Measurements from ENCODE around the gene MYO15A.

MYO15A gene

GRCh38 chr17:18146980-18147379 lies 38.4 kb downstream of the MYO15A start:
- TF ChIP-seq YY1 (IDR thresholded peaks at IDR 0.05; ENCODE audit: insufficient read depth, insufficient read length), result no peak
- TF ChIP-seq ZNF274 (IDR thresholded peaks at IDR 0.05; ENCODE audit: low read depth, low read length), result no peak
- no peak for TF ChIP-seq SUZ12 (IDR thresholded peaks at IDR 0.05; ENCODE audit: extremely low read depth, insufficient read depth, insufficient read length)
- Histone ChIP-seq H3K9me3 (ENCODE audit: insufficient read depth, low read length) (no peaks in the 10 kb centered on the region), H3K4me1 (ENCODE audit: insufficient read depth, insufficient read length) (peaks cover 10% of the 10 kb centered on the region), H3K36me3 (ENCODE audit: insufficient read depth, insufficient read length, low read length) (no peaks in the 10 kb centered on the region), H3K27me3 (ENCODE audit: insufficient read depth, insufficient read length) (no peaks in the 10 kb centered on the region), H3K4me3 (ENCODE audit: insufficient read length, low read depth) (no peak overlapping the region), H3K9ac (ENCODE audit: insufficient read length, low read depth) (no peak overlapping the region)
- no peak for DNase-seq (ENCODE audit: low read depth, low spot score)

GRCh38 chr17:18148586-18148985 lies 40.0 kb downstream of the MYO15A start:
- Histone ChIP-seq H3K9ac (ENCODE audit: insufficient read length, low read depth) (no peak overlapping the region), H3K4me1 (ENCODE audit: insufficient read depth, insufficient read length) (peaks cover 4% of the 10 kb centered on the region), H3K36me3 (ENCODE audit: insufficient read depth, insufficient read length, low read length) (no peaks in the 10 kb centered on the region), H3K27me3 (ENCODE audit: insufficient read depth, insufficient read length) (no peaks in the 10 kb centered on the region), H3K9me3 (ENCODE audit: insufficient read depth, low read length) (no peaks in the 10 kb centered on the region), H3K4me3 (ENCODE audit: insufficient read length, low read depth) (no peak overlapping the region)
- DNase-seq (ENCODE audit: low read depth, low spot score), result no peak
- no peak for TF ChIP-seq YY1 (IDR thresholded peaks at IDR 0.05; ENCODE audit: insufficient read depth, insufficient read length)
- TF ChIP-seq SUZ12 (IDR thresholded peaks at IDR 0.05; ENCODE audit: extremely low read depth, insufficient read depth, insufficient read length), result no peak
- TF ChIP-seq ZNF274 (IDR thresholded peaks at IDR 0.05; ENCODE audit: low read depth, low read length), result no peak

DNA sequence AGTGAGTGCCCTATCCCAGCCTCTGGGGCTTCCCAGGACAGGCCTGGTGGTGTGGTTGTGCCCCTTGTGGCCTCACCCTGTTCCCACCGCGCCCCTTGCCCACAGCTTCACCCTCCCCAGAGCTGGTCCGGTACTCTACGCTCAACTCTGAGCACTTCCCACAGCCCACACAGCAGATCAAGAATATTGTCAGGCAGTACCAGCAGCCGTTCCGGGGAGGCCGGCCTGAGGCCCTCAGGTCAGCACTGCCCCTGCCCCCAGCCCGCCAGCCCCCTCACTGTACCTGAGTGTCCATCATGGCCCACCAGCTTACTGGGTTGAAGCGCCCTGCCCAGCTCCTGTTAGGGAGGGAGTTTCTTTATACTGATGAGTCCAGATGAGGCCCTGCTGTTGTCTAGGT lies 42.7 kb downstream of the MYO15A start:
- Histone ChIP-seq H3K27me3 (ENCODE audit: insufficient read depth, insufficient read length) (no peaks in the 10 kb centered on the region), H3K36me3 (ENCODE audit: insufficient read depth, insufficient read length, low read length) (no peaks in the 10 kb centered on the region), H3K9me3 (ENCODE audit: insufficient read depth, low read length) (no peaks in the 10 kb centered on the region), H3K9ac (ENCODE audit: insufficient read length, low read depth) (no peak overlapping the region), H3K4me1 (ENCODE audit: insufficient read depth, insufficient read length) (peaks cover 4% of the 10 kb centered on the region), H3K4me3 (ENCODE audit: insufficient read length, low read depth) (no peak overlapping the region)
- no peak for DNase-seq (ENCODE audit: low read depth, low spot score)
- no peak for TF ChIP-seq YY1 (IDR thresholded peaks at IDR 0.05; ENCODE audit: insufficient read depth, insufficient read length)
- TF ChIP-seq ZNF274 (IDR thresholded peaks at IDR 0.05; ENCODE audit: low read depth, low read length), result no peak
- TF ChIP-seq SUZ12 (IDR thresholded peaks at IDR 0.05; ENCODE audit: extremely low read depth, insufficient read depth, insufficient read length), result no peak

GRCh38 chr17:18155179-18155578 lies 46.6 kb downstream of the MYO15A start:
- no peak overlapping the region for H3K9ac ChIP-seq (ENCODE audit: insufficient read length, low read depth)
- H3K27me3 ChIP-seq (ENCODE audit: insufficient read depth, insufficient read length), result no peaks in the 10 kb centered on the region
- H3K9me3 ChIP-seq (ENCODE audit: insufficient read depth, low read length), result no peaks in the 10 kb centered on the region
- TF ChIP-seq YY1 (IDR thresholded peaks at IDR 0.05; ENCODE audit: insufficient read depth, insufficient read length), result no peak
- TF ChIP-seq ZNF274 (IDR thresholded peaks at IDR 0.05; ENCODE audit: low read depth, low read length), result no peak
- TF ChIP-seq SUZ12 (IDR thresholded peaks at IDR 0.05; ENCODE audit: extremely low read depth, insufficient read depth, insufficient read length), result no peak
- no peak for DNase-seq (ENCODE audit: low read depth, low spot score)
- H3K36me3 ChIP-seq (ENCODE audit: insufficient read depth, insufficient read length, low read length), result no peaks in the 10 kb centered on the region
- H3K4me3 ChIP-seq (ENCODE audit: insufficient read length, low read depth), result no peak overlapping the region
- peaks cover 3% of the 10 kb centered on the region for H3K4me1 ChIP-seq (ENCODE audit: insufficient read depth, insufficient read length)

GRCh38 chr17:18156171-18156975 lies 47.8 kb downstream of the MYO15A start:
- Histone ChIP-seq H3K4me3 (ENCODE audit: insufficient read length, low read depth) (no peak overlapping the region), H3K27me3 (ENCODE audit: insufficient read depth, insufficient read length) (no peaks in the 10 kb centered on the region), H3K36me3 (ENCODE audit: insufficient read depth, insufficient read length, low read length) (no peaks in the 10 kb centered on the region), H3K9me3 (ENCODE audit: insufficient read depth, low read length) (no peaks in the 10 kb centered on the region), H3K9ac (ENCODE audit: insufficient read length, low read depth) (peak overlapping the region; percentile 17), H3K4me1 (ENCODE audit: insufficient read depth, insufficient read length) (peaks cover 3% of the 10 kb centered on the region)
- no peak for DNase-seq (ENCODE audit: low read depth, low spot score)
- TF ChIP-seq ZNF274 (IDR thresholded peaks at IDR 0.05; ENCODE audit: low read depth, low read length), result no peak
- TF ChIP-seq SUZ12 (IDR thresholded peaks at IDR 0.05; ENCODE audit: extremely low read depth, insufficient read depth, insufficient read length), result no peak
- no peak for TF ChIP-seq YY1 (IDR thresholded peaks at IDR 0.05; ENCODE audit: insufficient read depth, insufficient read length)

GRCh38 chr17:18156976-18157280 lies 48.4 kb downstream of the MYO15A start:
- Histone ChIP-seq H3K36me3 (ENCODE audit: insufficient read depth, insufficient read length, low read length) (no peaks in the 10 kb centered on the region), H3K4me1 (ENCODE audit: insufficient read depth, insufficient read length) (peaks cover 3% of the 10 kb centered on the region), H3K4me3 (ENCODE audit: insufficient read length, low read depth) (no peak overlapping the region), H3K27me3 (ENCODE audit: insufficient read depth, insufficient read length) (no peaks in the 10 kb centered on the region), H3K9me3 (ENCODE audit: insufficient read depth, low read length) (no peaks in the 10 kb centered on the region), H3K9ac (ENCODE audit: insufficient read length, low read depth) (peak overlapping the region; percentile 17)
- TF ChIP-seq ZNF274 (IDR thresholded peaks at IDR 0.05; ENCODE audit: low read depth, low read length) (no peak), YY1 (IDR thresholded peaks at IDR 0.05; ENCODE audit: insufficient read depth, insufficient read length) (no peak), SUZ12 (IDR thresholded peaks at IDR 0.05; ENCODE audit: extremely low read depth, insufficient read depth, insufficient read length) (no peak)
- DNase-seq (ENCODE audit: low read depth, low spot score), result no peak

- Histone ChIP-seq H3K4me1 (ENCODE audit: insufficient read depth, insufficient read length) (peaks cover 5% of the 10 kb centered on the region), H3K36me3 (ENCODE audit: insufficient read depth, insufficient read length, low read length) (no peaks in the 10 kb centered on the region), H3K4me3 (ENCODE audit: insufficient read length, low read depth) (no peak overlapping the region), H3K9me3 (ENCODE audit: insufficient read depth, low read length) (no peaks in the 10 kb centered on the region), H3K27me3 (ENCODE audit: insufficient read depth, insufficient read length) (no peaks in the 10 kb centered on the region), H3K9ac (ENCODE audit: insufficient read length, low read depth) (no peak overlapping the region)
- DNase-seq (ENCODE audit: low read depth, low spot score), result no peak
- no peak for TF ChIP-seq SUZ12 (IDR thresholded peaks at IDR 0.05; ENCODE audit: extremely low read depth, insufficient read depth, insufficient read length)
- TF ChIP-seq YY1 (IDR thresholded peaks at IDR 0.05; ENCODE audit: insufficient read depth, insufficient read length), result no peak
- no peak for TF ChIP-seq ZNF274 (IDR thresholded peaks at IDR 0.05; ENCODE audit: low read depth, low read length)
These were observed 48.9 kb downstream of the MYO15A start for GRCh38 chr17:18157354-18157985.
